MM.1S (cell line): ENCODE data around the gene POLR2J3.
"Not testable (repeated sequence)": the region's sequence is repeated elsewhere in the genome, so short reads cannot be mapped to it uniquely, and the experiment has no call there.

Experiments used
- DNase-seq: peaks from one replicate; pipeline ENCODE4 v3.0.0-alpha.2; 2015
- H2AFZ ChIP-seq: fragments of 300-600 bp; sonication (generic); 2 replicates; pipeline ENCODE4 v1.6.0; 2016; ENCODE audit warnings: antibody characterized with exemption, low read length
- H3F3A ChIP-seq: fragments of 300-600 bp; sonication (generic); 2 replicates; pipeline ENCODE4 v1.6.1; 2016; ENCODE audit warnings: mild to moderate bottlenecking, antibody characterized with exemption, low read length, moderate library complexity, mixed read lengths; ENCODE audit not compliant: insufficient read depth
- H3K27ac ChIP-seq: fragments of 300-600 bp; sonication (generic); 2 replicates; pipeline ENCODE4 v1.5.1; 2016; ENCODE audit warnings: mild to moderate bottlenecking, low read length
- H3K27me3 ChIP-seq: fragments of 300-600 bp; sonication (generic); replicated peaks from 2 replicates; pipeline ENCODE4 v1.6.0; 2016; ENCODE audit warnings: low read length; ENCODE audit not compliant: insufficient read depth
- H3K36me3 ChIP-seq: fragments of 300-600 bp; sonication (generic); replicated peaks from 2 replicates; pipeline ENCODE4 v1.6.1; 2016; ENCODE audit warnings: mild to moderate bottlenecking, low read length, mixed read lengths; ENCODE audit not compliant: insufficient read depth
- H3K4me1 ChIP-seq: fragments of 300-600 bp; sonication (generic); 2 replicates; pipeline ENCODE4 v1.6.1; 2016; ENCODE audit warnings: low read length, mixed read lengths
- H3K4me2 ChIP-seq: fragments of 300-600 bp; sonication (generic); 2 replicates; pipeline ENCODE4 v1.6.0; 2016; ENCODE audit warnings: low read depth, low read length
- H3K4me3 ChIP-seq: fragments of 300-600 bp; sonication (generic); 2 replicates; pipeline ENCODE4 v1.5.1; 2016; ENCODE audit warnings: low read length, mixed read lengths
- H3K79me2 ChIP-seq: fragments of 300-600 bp; sonication (generic); 2 replicates; pipeline ENCODE4 v1.6.1; 2016; ENCODE audit warnings: mixed run types, low read length, mixed read lengths
- H3K9ac ChIP-seq: fragments of 300-600 bp; sonication (generic); 2 replicates; pipeline ENCODE4 v1.6.1; 2016; ENCODE audit warnings: low read length, mixed read lengths
- H3K9me2 ChIP-seq: fragments of 300-600 bp; sonication (generic); replicated peaks from 2 replicates; pipeline ENCODE4 v1.6.1; 2016; ENCODE audit warnings: mild to moderate bottlenecking, low read length, mixed read lengths; ENCODE audit not compliant: insufficient read depth
- H3K9me3 ChIP-seq: fragments of 300-600 bp; sonication (generic); replicated peaks from 2 replicates; pipeline ENCODE4 v1.6.1; 2016; ENCODE audit warnings: mild to moderate bottlenecking, low read length, mixed read lengths; ENCODE audit not compliant: insufficient read depth
- H4K20me1 ChIP-seq: fragments of 300-600 bp; sonication (generic); 2 replicates; pipeline ENCODE4 v1.6.1; 2016; ENCODE audit warnings: mild to moderate bottlenecking, low read length, moderate library complexity, mixed read lengths; ENCODE audit not compliant: insufficient read depth

Gene POLR2J3

GRCh38 chr7:102543596-102543995 is 28.8 kb downstream of the POLR2J3 start, which contains the start of gene UPK3BL2:
Gene UPK3BL2, minus strand, starts transcription at chr7:102543696. Its CDS starts 60 bp downstream, at chr7:102543636.
- not testable (repeated sequence) for H3K9me2 ChIP-seq, H2AFZ ChIP-seq, H4K20me1 ChIP-seq, DNase-seq, H3K27me3 ChIP-seq, H3K9me3 ChIP-seq, H3F3A ChIP-seq, H3K4me3 ChIP-seq, H3K4me1 ChIP-seq, H3K4me2 ChIP-seq, H3K36me3 ChIP-seq, H3K9ac ChIP-seq, H3K27ac ChIP-seq, H3K79me2 ChIP-seq

GRCh38 chr7:102542771-102543170 is 29.6 kb downstream of the POLR2J3 start:
- H3K9me2 ChIP-seq, H3K36me3 ChIP-seq, H3K4me3 ChIP-seq, H2AFZ ChIP-seq, H4K20me1 ChIP-seq, DNase-seq, H3K4me2 ChIP-seq, H3K27me3 ChIP-seq, H3K27ac ChIP-seq, H3K79me2 ChIP-seq, H3K4me1 ChIP-seq, H3K9ac ChIP-seq, H3F3A ChIP-seq, H3K9me3 ChIP-seq: not testable (repeated sequence)

GRCh38 chr7:102542083-102542482 is 30.3 kb downstream of the POLR2J3 start:
- not testable (repeated sequence) for H3K9me2 ChIP-seq, DNase-seq, H2AFZ ChIP-seq, H3K27me3 ChIP-seq, H4K20me1 ChIP-seq, H3K9me3 ChIP-seq, H3K79me2 ChIP-seq, H3K36me3 ChIP-seq, H3K27ac ChIP-seq, H3K9ac ChIP-seq, H3F3A ChIP-seq, H3K4me2 ChIP-seq, H3K4me1 ChIP-seq, H3K4me3 ChIP-seq

GRCh38 chr7:102540604-102541003 is 31.8 kb downstream of the POLR2J3 start:
- not testable (repeated sequence) for H3K9me2 ChIP-seq, H3K36me3 ChIP-seq, DNase-seq

GRCh38 chr7:102535062-102535615 is 37.2 kb downstream of the POLR2J3 start:
- H3F3A ChIP-seq, H3K9ac ChIP-seq, H3K9me3 ChIP-seq, H3K27me3 ChIP-seq, DNase-seq, H3K4me2 ChIP-seq, H3K4me1 ChIP-seq, H2AFZ ChIP-seq, H3K79me2 ChIP-seq, H3K27ac ChIP-seq, H3K9me2 ChIP-seq, H3K4me3 ChIP-seq, H3K36me3 ChIP-seq, H4K20me1 ChIP-seq: not testable (repeated sequence)

More at GRCh38 chr7:102540604-102541003, 31.8 kb downstream of the POLR2J3 start:
- not testable (repeated sequence) for H3F3A ChIP-seq, H3K9me3 ChIP-seq, H3K9ac ChIP-seq, H3K27me3 ChIP-seq, H3K4me3 ChIP-seq, H3K4me2 ChIP-seq, H4K20me1 ChIP-seq, H3K79me2 ChIP-seq, H2AFZ ChIP-seq, H3K27ac ChIP-seq, H3K4me1 ChIP-seq

- H3K9me3 ChIP-seq, H3F3A ChIP-seq, H3K9ac ChIP-seq, H3K79me2 ChIP-seq, H3K36me3 ChIP-seq, H3K4me3 ChIP-seq, H2AFZ ChIP-seq, H3K4me2 ChIP-seq, H3K4me1 ChIP-seq, H3K27me3 ChIP-seq, H4K20me1 ChIP-seq, H3K9me2 ChIP-seq, DNase-seq, H3K27ac ChIP-seq: not testable (repeated sequence)
Measured at GRCh38 chr7:102532127-102532526, 40.3 kb downstream of the POLR2J3 start.

- not testable (repeated sequence) for H3K36me3 ChIP-seq, H3K9me3 ChIP-seq, H4K20me1 ChIP-seq, H3K9me2 ChIP-seq, H3K4me2 ChIP-seq, H3K9ac ChIP-seq, DNase-seq, H3K4me1 ChIP-seq, H3K27me3 ChIP-seq, H3F3A ChIP-seq, H2AFZ ChIP-seq, H3K79me2 ChIP-seq, H3K27ac ChIP-seq, H3K4me3 ChIP-seq
Measured at GRCh38 chr7:102531583-102531982, 40.8 kb downstream of the POLR2J3 start.

GRCh38 chr7:102527822-102528793 is 44.3 kb downstream of the POLR2J3 start:
- H3K79me2 ChIP-seq, H3F3A ChIP-seq, H3K27ac ChIP-seq, H4K20me1 ChIP-seq, H3K9me3 ChIP-seq, H3K36me3 ChIP-seq, H3K4me1 ChIP-seq, DNase-seq, H3K9me2 ChIP-seq, H3K4me3 ChIP-seq, H3K27me3 ChIP-seq, H3K4me2 ChIP-seq, H3K9ac ChIP-seq, H2AFZ ChIP-seq: not testable (repeated sequence)
